ENCODE data around the gene POLR2I.

The POLR2I gene

DNA sequence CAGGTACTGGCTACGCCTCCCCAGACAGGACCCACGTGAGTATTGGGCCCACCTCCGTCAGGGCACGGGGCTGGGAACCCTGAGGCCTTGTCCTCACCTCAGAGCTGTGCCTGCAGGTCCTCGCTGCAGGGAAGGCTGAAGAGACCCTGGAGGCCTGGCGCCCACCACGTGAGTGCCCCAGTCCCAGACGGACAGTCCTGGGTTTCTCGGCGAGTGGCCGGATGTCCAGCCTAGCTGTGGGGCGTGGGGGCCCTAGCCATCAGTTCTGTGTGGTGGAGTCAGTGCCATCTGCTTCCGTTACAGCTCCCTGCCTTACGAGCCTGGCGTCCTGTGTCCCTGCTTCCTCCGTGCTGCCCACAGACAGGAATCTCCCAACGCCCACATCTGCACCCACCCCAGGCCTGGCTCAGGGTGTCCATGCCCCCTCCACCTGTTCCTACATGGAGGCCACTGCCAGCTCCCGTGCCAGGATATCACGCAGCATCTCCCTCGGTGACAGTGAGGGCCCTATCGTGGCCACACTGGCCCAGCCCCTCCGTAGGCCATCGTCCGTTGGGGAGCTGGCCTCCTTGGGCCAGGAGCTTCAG lies 11.5 kb downstream of the POLR2I start:
- no peak overlapping the region for H3K4me3 ChIP-seq (ENCODE audit: low read depth, low read length)
- TF ChIP-seq, protein P1, sequence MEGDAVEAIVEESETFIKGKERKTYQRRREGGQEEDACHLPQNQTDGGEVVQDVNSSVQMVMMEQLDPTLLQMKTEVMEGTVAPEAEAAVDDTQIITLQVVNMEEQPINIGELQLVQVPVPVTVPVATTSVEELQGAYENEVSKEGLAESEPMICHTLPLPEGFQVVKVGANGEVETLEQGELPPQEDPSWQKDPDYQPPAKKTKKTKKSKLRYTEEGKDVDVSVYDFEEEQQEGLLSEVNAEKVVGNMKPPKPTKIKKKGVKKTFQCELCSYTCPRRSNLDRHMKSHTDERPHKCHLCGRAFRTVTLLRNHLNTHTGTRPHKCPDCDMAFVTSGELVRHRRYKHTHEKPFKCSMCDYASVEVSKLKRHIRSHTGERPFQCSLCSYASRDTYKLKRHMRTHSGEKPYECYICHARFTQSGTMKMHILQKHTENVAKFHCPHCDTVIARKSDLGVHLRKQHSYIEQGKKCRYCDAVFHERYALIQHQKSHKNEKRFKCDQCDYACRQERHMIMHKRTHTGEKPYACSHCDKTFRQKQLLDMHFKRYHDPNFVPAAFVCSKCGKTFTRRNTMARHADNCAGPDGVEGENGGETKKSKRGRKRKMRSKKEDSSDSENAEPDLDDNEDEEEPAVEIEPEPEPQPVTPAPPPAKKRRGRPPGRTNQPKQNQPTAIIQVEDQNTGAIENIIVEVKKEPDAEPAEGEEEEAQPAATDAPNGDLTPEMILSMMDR (IDR thresholded peaks at IDR 0.05; ENCODE audit: low read depth, low read length), result no peak
- in situ Hi-C loops (cut with HindIII; ENCODE audit: low sequenced_read_pairs), result no loop called here
- no peak for DNase-seq (ENCODE audit: low read depth, low spot score)

DNA sequence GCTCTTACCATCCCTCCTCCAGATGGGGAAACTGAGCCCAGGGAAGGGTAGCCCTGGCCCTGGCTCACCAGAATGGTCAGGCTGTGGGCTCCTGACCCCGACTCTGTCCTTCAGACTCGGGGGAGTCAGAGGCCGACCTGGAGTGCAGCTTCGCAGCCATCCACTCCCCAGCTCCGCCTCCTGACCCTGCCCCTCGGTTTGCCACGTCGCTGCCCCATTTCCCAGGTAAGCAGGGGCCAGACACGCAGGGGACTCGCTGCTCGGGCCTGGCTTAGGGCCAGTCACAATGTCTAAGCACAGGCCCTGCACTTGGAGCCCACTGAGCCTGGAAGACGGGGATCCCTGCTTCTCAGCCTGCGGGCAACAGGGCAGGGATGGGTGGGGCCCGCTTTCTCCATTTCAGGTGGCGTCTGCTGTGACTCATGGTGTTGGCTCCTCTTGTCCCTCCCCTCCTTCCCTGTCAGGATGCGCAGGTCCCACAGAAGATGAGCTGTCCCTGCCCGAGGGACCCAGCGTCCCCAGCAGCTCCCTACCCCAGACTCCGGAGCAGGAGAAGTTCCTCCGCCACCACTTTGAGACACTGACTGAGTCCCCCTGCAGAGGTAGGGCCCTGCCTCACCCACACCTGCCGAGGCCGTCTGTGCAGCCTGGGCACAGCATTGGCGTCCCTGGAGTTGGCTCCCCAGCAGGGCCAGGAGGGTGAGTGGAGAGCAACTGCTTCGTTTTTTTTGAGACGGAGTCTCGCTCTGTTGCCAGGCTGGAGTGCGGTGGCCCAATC lies 12.9 kb downstream of the POLR2I start:
- in situ Hi-C loops (cut with HindIII; ENCODE audit: low sequenced_read_pairs), result no loop called here

DNA sequence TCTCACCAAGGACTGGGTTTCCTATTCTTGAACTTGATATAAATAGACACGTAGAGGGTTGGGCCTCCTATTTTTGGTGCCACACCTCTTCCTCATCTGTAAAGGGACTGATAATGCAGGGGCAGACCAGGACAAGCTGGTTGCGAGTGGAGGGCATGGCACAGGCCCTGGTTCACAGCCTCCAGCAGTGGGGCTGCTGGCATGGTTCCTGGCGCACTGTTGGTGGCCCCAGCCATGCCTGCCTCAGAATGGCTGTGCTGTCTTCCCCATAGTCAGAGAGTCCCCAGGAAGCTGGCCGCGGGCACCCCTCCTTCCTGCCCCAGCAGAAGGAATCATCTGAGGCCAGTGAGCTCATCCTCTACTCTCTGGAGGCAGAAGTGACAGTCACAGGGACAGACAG lies 14.2 kb downstream of the POLR2I start:
- TF ChIP-seq, protein P1 (IDR thresholded peaks at IDR 0.05; ENCODE audit: low read depth, low read length), result no peak
- no peak for DNase-seq (ENCODE audit: low read depth, low spot score)
- H3K4me3 ChIP-seq (ENCODE audit: low read depth, low read length), result no peak overlapping the region
- in situ Hi-C loops (cut with HindIII; ENCODE audit: low sequenced_read_pairs), result no loop called here

More for the DNA sequence above, 12.9 kb downstream of the POLR2I start:
- H3K4me3 ChIP-seq (ENCODE audit: low read depth, low read length), result no peak overlapping the region
- DNase-seq (ENCODE audit: low read depth, low spot score), result no peak
- TF ChIP-seq, protein P1 (IDR thresholded peaks at IDR 0.05; ENCODE audit: low read depth, low read length), result no peak

DNA sequence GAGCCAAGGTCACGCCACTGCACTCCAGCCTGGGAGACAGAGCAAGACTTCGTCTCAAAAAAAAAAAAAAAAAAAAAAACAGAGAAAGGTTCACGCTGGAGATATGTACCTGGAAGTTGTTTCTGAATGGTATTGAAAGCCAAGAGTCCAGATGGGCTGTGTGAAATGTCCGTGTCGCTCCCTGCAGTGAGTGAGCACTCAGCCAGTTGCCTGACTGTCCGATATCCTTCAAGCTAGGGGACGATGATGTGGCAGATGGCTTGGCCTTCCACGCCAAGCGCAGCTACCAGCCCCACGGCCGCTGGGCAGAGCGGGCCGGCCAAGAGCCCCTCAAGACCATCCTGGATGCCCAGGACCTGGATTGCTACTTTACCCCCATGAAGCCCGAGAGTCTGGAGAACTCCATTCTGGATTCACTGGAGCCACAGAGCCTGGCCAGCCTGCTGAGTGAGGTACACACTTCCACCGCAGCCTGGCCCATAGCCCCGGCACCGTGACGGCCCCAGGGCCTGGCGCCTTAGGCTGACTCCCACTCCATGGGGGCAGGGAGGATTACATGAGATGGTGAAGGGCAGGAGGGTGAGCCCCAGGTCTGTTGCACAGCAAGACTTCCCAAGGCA lies 15.4 kb downstream of the POLR2I start:
- in situ Hi-C loops (cut with HindIII; ENCODE audit: low sequenced_read_pairs), result no loop called here
- TF ChIP-seq, protein P1 (IDR thresholded peaks at IDR 0.05; ENCODE audit: low read depth, low read length), result no peak
- H3K4me3 ChIP-seq (ENCODE audit: low read depth, low read length), result no peak overlapping the region
- DNase-seq (ENCODE audit: low read depth, low spot score), result no peak

DNA sequence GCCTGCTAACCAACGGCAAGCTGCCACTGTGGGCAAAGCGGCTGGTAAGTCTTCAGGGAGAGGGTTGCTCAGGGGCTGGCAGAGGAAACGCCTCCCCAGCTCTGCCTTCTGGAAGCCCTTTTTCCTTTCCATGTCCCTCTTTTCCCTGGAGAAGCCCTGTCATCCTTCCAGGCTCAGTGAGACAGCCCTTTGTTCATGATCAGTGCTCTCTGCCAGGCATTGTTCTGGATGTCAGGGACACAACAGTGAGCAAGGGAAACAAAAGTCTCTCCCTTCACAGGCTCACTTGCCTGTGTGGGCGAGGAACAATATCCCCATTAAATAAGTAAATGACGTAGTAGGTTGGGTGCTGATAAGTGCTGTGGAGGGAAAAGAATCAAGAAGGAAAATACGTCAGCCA lies 17.6 kb downstream of the POLR2I start:
- no peak overlapping the region for H3K4me3 ChIP-seq (ENCODE audit: low read depth, low read length)
- no peak for DNase-seq (ENCODE audit: low read depth, low spot score)
- in situ Hi-C loops (cut with HindIII; ENCODE audit: low sequenced_read_pairs), result no loop called here
- TF ChIP-seq, protein P1 (IDR thresholded peaks at IDR 0.05; ENCODE audit: low read depth, low read length), result no peak

DNA sequence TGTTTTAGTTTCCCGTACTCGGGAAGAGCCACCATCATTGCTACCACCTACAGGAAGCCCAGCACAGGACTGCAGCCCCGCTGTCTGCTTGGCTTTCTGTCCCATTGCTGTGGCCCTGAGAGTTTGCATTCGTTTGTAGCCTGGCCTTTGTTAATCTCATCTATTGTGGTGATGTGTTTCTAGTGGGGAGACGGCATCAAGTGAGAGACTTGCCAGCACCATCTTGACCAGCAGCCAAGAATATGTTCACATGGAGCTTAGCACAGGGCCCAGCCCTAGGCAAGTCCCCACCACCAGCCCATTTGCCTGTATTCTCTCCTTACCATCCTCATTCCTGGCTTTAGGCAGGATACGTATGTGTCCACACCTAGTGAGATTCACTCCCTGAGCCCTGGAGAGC lies 21.0 kb downstream of the POLR2I start:
- TF ChIP-seq, protein P1 (IDR thresholded peaks at IDR 0.05; ENCODE audit: low read depth, low read length), result no peak
- no peak for DNase-seq (ENCODE audit: low read depth, low spot score)
- in situ Hi-C loops (cut with HindIII; ENCODE audit: low sequenced_read_pairs), result no loop called here

More for the DNA sequence above, 21.0 kb downstream of the POLR2I start:
- H3K4me3 ChIP-seq (ENCODE audit: low read depth, low read length), result no peak overlapping the region
